Vagina (tissue), 2 donors: Measurements from ENCODE around the gene PRR19.
A peak's percentile ranks its signal among the peaks of the same experiment; 100 is the strongest.

Experiments used
- POLR2AphosphoS5 ChIP-seq, 2 donors: sonication (generic); formaldehyde crosslinking; IDR thresholded peaks; one replicate each; pipeline ENCODE4 v1.9.0; 2017; ENCODE audit warnings: antibody characterized with exemption in 2 of 2, mild to moderate bottlenecking in 2 of 2, low read depth in 1 of 2; ENCODE audit not compliant: insufficient read depth in 1 of 2
- TF ChIP-seq, protein P1 (sequence below), 3 experiments: fragments of 450-650 bp in 2 of 3; fragments of 200-600 bp in 1 of 3; sonication (generic) in 1 of 3; IDR thresholded peaks; one replicate each; pipeline ENCODE4 v1.5.1; 2017 to 2019; ENCODE audit warnings: antibody characterized with exemption in 3 of 3, mild to moderate bottlenecking in 2 of 3, moderate library complexity in 2 of 3

DNA sequence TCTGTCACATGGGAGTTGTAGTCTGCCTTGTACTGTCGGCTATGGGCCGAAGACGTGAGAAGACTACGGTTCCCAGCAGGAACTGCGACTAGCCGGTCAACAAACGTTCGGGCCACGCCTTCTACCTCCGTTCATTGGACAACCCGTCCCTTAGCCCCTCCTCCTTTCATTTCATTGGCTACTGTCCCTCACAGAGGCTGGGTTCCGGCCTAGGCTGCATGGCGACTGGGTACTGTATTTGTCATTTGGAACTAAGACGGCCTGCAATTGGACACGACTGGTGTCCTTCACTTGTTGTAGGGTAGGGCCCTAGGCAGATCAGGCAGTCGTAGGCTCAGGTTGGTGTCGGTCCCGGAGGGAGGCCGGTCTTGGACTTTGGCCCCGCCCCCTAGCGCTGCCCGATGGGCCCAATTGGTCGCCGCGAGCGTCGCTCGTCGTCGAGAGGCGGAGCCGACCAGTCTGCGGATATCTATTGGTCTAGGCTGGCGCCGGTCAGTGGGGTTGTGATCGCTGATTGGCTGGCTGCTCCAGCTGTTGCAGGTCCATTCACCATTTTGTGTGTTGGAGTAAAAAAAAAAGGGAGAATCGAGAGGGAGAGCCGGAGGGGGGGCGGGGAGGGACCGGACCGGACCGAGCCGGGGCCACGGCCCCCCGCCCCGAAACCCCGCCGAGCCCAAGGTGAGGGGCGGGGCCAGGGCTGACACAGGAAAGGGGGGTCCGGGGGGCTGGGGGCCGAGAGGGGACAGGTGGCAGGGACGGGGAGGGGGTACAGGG is 33.0 kb upstream of the PRR19 start, which contains the start of gene CIC:
- TF ChIP-seq, protein P1, sequence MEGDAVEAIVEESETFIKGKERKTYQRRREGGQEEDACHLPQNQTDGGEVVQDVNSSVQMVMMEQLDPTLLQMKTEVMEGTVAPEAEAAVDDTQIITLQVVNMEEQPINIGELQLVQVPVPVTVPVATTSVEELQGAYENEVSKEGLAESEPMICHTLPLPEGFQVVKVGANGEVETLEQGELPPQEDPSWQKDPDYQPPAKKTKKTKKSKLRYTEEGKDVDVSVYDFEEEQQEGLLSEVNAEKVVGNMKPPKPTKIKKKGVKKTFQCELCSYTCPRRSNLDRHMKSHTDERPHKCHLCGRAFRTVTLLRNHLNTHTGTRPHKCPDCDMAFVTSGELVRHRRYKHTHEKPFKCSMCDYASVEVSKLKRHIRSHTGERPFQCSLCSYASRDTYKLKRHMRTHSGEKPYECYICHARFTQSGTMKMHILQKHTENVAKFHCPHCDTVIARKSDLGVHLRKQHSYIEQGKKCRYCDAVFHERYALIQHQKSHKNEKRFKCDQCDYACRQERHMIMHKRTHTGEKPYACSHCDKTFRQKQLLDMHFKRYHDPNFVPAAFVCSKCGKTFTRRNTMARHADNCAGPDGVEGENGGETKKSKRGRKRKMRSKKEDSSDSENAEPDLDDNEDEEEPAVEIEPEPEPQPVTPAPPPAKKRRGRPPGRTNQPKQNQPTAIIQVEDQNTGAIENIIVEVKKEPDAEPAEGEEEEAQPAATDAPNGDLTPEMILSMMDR (IDR thresholded peaks at IDR 0.05), result no peak
- peak; percentile 13 to 87 for TF ChIP-seq POLR2AphosphoS5 (IDR thresholded peaks at IDR 0.05; ENCODE audit: insufficient read depth in 1 of 2, low read depth in 1 of 2)
